GM18520 (cell line): ENCODE measurements around the gene ADGRF4.

Experiments used
- ATAC-seq: cut with Tn5 transposase; IDR thresholded peaks from one replicate; pipeline ENCODE4 v1.9.1; 2021; ENCODE audit not compliant: unreplicated experiment

ADGRF4 gene

GRCh38 chr6:47681201-47681990 lies 17.0 kb upstream of the ADGRF4 start:
- no peak for ATAC-seq

GRCh38 chr6:47686411-47686810 lies 12.0 kb upstream of the ADGRF4 start:
- no peak for ATAC-seq

DNA sequence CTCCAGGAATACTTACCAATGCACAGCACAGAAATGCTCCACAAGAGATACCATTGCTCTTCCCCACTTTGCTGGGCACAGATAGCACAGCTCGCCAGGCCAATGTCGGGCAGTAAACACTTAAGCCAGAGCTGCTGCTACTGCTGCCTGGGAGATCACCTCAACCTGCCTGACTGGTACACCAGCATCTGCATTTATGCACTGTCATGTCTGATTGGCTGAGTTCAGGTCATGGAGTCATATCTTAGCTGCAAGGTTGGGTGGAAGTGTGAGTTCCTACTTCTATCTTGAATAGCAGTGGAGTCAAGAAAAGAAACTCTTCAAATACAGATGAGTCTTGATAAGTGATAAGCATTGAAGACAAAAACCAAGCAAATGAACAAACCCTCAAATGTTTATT lies 10.9 kb upstream of the ADGRF4 start:
- ATAC-seq: no peak

- ATAC-seq: no peak
These were observed 8.2 kb upstream of the ADGRF4 start for GRCh38 chr6:47690214-47690613.

GRCh38 chr6:47690791-47691190 lies 7.6 kb upstream of the ADGRF4 start:
- no peak for ATAC-seq

GRCh38 chr6:47697925-47698324 lies 455 bp upstream of the ADGRF4 start:
- no peak for ATAC-seq

- no peak for ATAC-seq
These were observed 1.7 kb downstream of the ADGRF4 start for GRCh38 chr6:47700053-47700452.

- no peak for ATAC-seq
These were observed 2.2 kb downstream of the ADGRF4 start for GRCh38 chr6:47700596-47700995.

DNA sequence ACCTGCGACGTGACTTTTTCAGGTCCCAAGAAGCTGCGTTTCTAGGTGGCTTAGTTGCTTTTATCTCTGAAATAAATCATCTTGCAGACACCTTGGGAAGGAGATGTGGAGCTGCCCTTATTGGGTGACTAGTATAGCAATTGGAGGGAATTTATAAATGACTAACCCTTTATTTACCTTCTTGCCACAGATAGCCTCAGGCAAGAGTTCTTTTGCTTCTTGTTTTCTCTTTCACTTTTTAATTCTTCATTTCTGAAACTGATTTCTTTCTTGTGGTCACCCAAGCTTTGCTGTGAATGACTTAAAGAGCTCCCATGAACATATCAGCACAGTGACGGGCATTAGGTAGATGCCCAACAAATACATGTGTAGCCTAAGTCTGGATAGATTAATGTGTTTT lies 3.0 kb downstream of the ADGRF4 start:
- peak; percentile 99 for ATAC-seq

GRCh38 chr6:47709160-47709559 lies 10.8 kb downstream of the ADGRF4 start:
- ATAC-seq: no peak

DNA sequence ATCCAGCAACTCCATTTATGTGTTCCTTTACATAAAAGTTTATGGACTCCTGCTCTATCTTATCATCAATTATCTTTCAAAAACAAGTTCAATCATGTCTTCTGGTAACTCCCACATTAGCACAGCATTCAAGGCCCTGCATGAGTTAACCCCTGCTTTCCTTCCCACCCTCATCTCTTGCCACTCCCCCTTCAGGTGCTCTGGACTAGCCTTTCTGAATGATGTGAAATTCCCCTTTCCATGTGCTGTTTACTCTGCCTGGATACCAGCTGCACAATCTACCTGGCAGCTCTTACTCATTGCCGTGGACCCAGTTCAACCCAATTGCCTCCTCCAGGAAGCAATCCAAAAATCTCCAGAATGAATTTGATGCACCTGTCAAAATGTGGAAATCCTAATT lies 11.9 kb downstream of the ADGRF4 start:
- no peak for ATAC-seq

- no peak for ATAC-seq
These were observed 14.8 kb downstream of the ADGRF4 start for GRCh38 chr6:47713200-47713599.

- ATAC-seq: no peak
These were observed 16.4 kb downstream of the ADGRF4 start for GRCh38 chr6:47714802-47715201.

GRCh38 chr6:47715782-47716181 lies 17.4 kb downstream of the ADGRF4 start:
- peak; percentile 43 for ATAC-seq

- ATAC-seq: peak; percentile 24
These were observed 17.8 kb downstream of the ADGRF4 start for GRCh38 chr6:47716207-47716606.

GRCh38 chr6:47718571-47718970 lies 20.2 kb downstream of the ADGRF4 start:
- ATAC-seq: no peak

- ATAC-seq: no peak
These were observed 22.8 kb downstream of the ADGRF4 start for GRCh38 chr6:47721189-47721588.

- ATAC-seq: peak; percentile 81
These were observed 23.8 kb downstream of the ADGRF4 start for GRCh38 chr6:47722194-47722593.

DNA sequence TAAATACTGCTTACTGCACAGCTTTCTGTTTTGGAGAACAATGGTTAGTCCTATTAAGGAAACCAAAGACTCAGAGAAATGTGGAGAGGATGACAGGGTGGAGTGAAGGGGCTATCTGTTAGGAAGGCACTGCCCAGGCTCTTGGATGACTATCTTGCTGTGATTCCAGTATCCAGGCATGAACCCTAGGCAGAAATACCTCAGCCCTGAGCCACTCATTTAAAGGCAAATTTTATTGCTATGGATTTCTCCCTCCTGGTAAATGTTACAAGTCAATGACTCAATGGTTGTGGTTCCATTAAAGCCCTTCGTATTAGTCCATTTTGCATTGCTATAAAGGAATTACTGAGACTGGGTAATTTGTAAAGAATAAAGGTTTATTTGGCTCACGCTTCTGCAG lies 25.9 kb downstream of the ADGRF4 start:
- no peak for ATAC-seq

DNA sequence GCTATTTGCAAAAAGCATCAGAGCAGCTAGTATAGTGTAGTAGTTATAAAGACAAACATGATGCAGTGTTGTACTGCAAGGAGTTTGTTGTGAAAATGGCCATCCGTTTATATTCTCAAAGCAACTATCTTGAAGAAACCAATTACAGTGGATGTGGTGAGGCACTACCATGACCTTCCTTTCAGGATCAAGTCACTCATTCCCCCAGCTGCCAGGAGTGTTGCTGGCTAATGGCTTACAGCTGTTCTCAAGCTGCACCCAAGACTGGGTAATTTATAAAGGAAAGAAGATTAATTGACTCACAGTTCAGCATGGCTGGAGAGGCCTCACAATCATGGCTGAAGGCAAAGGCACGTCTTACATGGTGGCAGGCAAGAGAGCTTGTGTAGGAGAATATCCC lies 29.0 kb downstream of the ADGRF4 start:
- no peak for ATAC-seq

DNA sequence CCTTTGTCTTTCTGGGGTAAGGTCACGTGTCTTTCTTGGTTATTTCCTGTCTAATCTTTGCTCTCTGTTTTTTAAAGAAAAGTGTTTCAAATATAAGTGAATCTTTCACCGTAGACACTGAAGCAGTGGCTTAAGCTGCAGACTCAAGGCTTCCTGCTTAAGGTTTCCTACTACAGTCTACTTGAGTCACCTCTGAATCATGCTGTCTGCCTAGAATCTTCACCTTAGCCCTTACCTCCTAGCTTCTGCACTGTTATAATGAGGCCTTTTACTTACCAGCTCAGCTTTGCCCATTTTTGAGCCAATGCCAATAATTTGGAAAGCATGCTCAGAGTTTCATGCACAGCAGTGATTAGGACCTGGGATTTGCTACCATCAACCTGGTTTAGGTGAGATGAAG lies 30.6 kb downstream of the ADGRF4 start:
- no peak for ATAC-seq

DNA sequence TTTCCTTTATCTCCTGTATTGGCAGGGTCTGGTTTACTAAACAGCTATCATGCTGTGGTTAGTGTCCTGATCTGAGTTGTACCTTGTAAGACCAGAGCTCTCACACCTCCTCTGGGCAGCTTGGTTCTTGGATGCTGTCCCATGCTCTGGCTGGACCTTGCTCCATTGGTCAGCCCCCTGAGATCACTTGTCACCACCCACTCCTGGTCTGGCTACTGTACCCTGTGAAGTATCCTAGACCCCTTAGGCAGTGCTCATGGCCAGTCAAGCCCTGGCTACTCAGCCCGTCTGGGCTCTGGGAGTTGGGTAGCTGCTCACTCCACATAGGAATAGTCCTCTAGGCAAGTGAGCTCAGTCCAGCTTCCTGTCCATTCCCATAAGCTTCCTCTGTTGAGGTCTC lies 31.1 kb downstream of the ADGRF4 start:
- ATAC-seq: no peak

DNA sequence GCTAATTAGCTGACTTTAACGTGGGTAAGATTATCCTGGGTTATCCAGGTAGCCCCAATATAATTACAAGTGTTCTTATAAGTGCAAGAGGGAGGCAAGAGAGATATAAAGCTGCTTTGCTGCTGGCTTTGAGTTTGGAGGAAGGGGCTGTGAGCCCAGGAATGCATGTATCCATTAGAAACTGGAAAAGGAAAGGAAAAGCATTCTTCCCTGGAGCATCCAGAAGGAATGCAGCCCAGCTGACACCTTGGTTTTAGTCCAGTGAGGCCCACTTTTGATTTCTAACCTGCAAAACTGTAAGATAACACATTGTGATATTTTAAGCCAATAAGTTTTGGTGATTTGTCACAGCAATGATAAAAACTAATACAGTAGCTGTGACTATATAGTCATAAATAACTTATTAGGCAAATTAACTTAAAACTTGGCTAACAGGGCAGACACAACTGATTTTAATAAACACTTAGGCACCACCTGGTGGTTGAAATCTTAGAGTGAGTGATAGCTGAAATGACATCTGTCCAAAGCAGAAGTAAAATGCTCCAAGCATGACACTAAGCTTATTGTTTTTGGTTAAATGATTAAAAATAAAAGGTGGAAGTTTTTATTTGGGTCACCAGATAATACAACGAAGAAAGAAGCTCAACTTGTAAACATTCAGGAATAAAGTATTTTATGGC lies 35.6 kb downstream of the ADGRF4 start:
- ATAC-seq: peak; percentile 70
